Activated T-cell treated with anti-CD3 and anti-CD28 coated beads for 4 hours (primary cell): ENCODE data around the gene ITGA8.
"Not testable (repeated sequence)": the region's sequence is repeated elsewhere in the genome, so short reads cannot be mapped to it uniquely, and the experiment has no call there.

Experiments
- DNase-seq: peaks from one replicate; pipeline ENCODE4 v3.0.0-alpha.2; 2020

ITGA8 gene

GRCh38 chr10:15487376-15487775 lies 232.3 kb downstream of the ITGA8 start:
- DNase-seq, result no peak

GRCh38 chr10:15486404-15486803 lies 233.3 kb downstream of the ITGA8 start:
- DNase-seq, result no peak

GRCh38 chr10:15485684-15486316 lies 233.9 kb downstream of the ITGA8 start:
- DNase-seq, result no peak

- no peak for DNase-seq
These were observed 234.7 kb downstream of the ITGA8 start for GRCh38 chr10:15485027-15485426.

- no peak for DNase-seq
These were observed 235.6 kb downstream of the ITGA8 start for GRCh38 chr10:15484128-15484527.

- DNase-seq, result no peak
These were observed 236.3 kb downstream of the ITGA8 start for GRCh38 chr10:15483215-15484075.

GRCh38 chr10:15482156-15482555 lies 237.6 kb downstream of the ITGA8 start:
- DNase-seq, result no peak

- no peak for DNase-seq
These were observed 240.8 kb downstream of the ITGA8 start for GRCh38 chr10:15478950-15479349.

GRCh38 chr10:15478429-15478828 lies 241.3 kb downstream of the ITGA8 start:
- no peak for DNase-seq

- DNase-seq, result no peak
These were observed 243.4 kb downstream of the ITGA8 start for GRCh38 chr10:15476337-15476736.

- DNase-seq, result not testable (repeated sequence)
These were observed 244.3 kb downstream of the ITGA8 start for GRCh38 chr10:15475439-15475838.

- DNase-seq, result no peak
These were observed 245.1 kb downstream of the ITGA8 start for GRCh38 chr10:15474671-15475070.

GRCh38 chr10:15473396-15473767 lies 246.3 kb downstream of the ITGA8 start:
- DNase-seq, result no peak

- no peak for DNase-seq
These were observed 247.0 kb downstream of the ITGA8 start for GRCh38 chr10:15472431-15473395.

GRCh38 chr10:15472008-15472407 lies 247.7 kb downstream of the ITGA8 start:
- no peak for DNase-seq

- DNase-seq, result no peak
These were observed 250.6 kb downstream of the ITGA8 start for GRCh38 chr10:15469111-15469510.

- DNase-seq, result no peak
These were observed 255.3 kb downstream of the ITGA8 start for GRCh38 chr10:15464381-15464780.
